ENCODE data around the gene GPRIN3.

Gene GPRIN3

DNA sequence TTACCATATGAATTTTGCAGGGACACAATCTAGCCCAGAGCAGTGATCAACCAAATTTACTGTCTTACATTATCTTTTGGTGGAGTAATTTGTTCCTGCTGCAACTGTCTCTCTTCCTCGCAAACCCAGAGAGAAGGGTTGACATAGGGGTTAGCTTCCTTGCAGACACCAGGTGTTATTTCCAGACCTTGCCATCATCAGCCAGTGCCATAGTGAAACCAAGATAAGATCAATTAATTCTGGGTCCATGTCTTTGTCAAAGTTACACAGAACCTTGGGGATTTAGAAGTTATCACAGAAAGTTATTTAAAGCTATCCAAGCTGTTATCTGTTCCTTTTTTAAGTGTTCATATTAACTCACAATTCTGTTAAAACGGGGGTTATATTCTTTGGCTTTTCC, 23.6 kb upstream of the GPRIN3 start:
- H3K4me3 ChIP-seq (ENCODE audit: insufficient read length, low read depth), result no peak overlapping the region
- H3K4me1 ChIP-seq (ENCODE audit: insufficient read depth, insufficient read length), result no peaks in the 10 kb centered on the region

GRCh38 chr4:89329280-89329679, 21.7 kb upstream of the GPRIN3 start:
- H3K9ac ChIP-seq (ENCODE audit: insufficient read length, low read depth), result no peak overlapping the region
- no peak for DNase-seq (ENCODE audit: low read depth, low spot score)
- TF ChIP-seq YY1 (IDR thresholded peaks at IDR 0.05; ENCODE audit: insufficient read depth, insufficient read length) (no peak), ZNF274 (IDR thresholded peaks at IDR 0.05; ENCODE audit: low read depth, low read length) (no peak), SUZ12 (IDR thresholded peaks at IDR 0.05; ENCODE audit: extremely low read depth, insufficient read depth, insufficient read length) (no peak)
- no peaks in the 10 kb centered on the region for H3K27me3 ChIP-seq (ENCODE audit: insufficient read depth, insufficient read length)
- H3K4me1 ChIP-seq (ENCODE audit: insufficient read depth, insufficient read length), result no peaks in the 10 kb centered on the region
- H3K4me3 ChIP-seq (ENCODE audit: insufficient read length, low read depth), result no peak overlapping the region
- no peaks in the 10 kb centered on the region for H3K36me3 ChIP-seq (ENCODE audit: insufficient read depth, insufficient read length, low read length)
- no peaks in the 10 kb centered on the region for H3K9me3 ChIP-seq (ENCODE audit: insufficient read depth, low read length)

More for the DNA sequence above, 23.6 kb upstream of the GPRIN3 start:
- no peak overlapping the region for H3K9ac ChIP-seq (ENCODE audit: insufficient read length, low read depth)
- H3K36me3 ChIP-seq (ENCODE audit: insufficient read depth, insufficient read length, low read length), result no peaks in the 10 kb centered on the region
- no peak for DNase-seq (ENCODE audit: low read depth, low spot score)
- TF ChIP-seq YY1 (IDR thresholded peaks at IDR 0.05; ENCODE audit: insufficient read depth, insufficient read length), result no peak
- TF ChIP-seq ZNF274 (IDR thresholded peaks at IDR 0.05; ENCODE audit: low read depth, low read length), result no peak
- TF ChIP-seq SUZ12 (IDR thresholded peaks at IDR 0.05; ENCODE audit: extremely low read depth, insufficient read depth, insufficient read length), result no peak
- no peaks in the 10 kb centered on the region for H3K27me3 ChIP-seq (ENCODE audit: insufficient read depth, insufficient read length)
- H3K9me3 ChIP-seq (ENCODE audit: insufficient read depth, low read length), result no peaks in the 10 kb centered on the region

GRCh38 chr4:89324671-89325070, 17.1 kb upstream of the GPRIN3 start:
- H3K4me3 ChIP-seq (ENCODE audit: insufficient read length, low read depth), result no peak overlapping the region
- H3K36me3 ChIP-seq (ENCODE audit: insufficient read depth, insufficient read length, low read length), result no peaks in the 10 kb centered on the region
- H3K9me3 ChIP-seq (ENCODE audit: insufficient read depth, low read length), result no peaks in the 10 kb centered on the region
- no peak overlapping the region for H3K9ac ChIP-seq (ENCODE audit: insufficient read length, low read depth)
- no peaks in the 10 kb centered on the region for H3K27me3 ChIP-seq (ENCODE audit: insufficient read depth, insufficient read length)
- TF ChIP-seq SUZ12 (IDR thresholded peaks at IDR 0.05; ENCODE audit: extremely low read depth, insufficient read depth, insufficient read length), result no peak
- TF ChIP-seq ZNF274 (IDR thresholded peaks at IDR 0.05; ENCODE audit: low read depth, low read length), result no peak
- no peak for TF ChIP-seq YY1 (IDR thresholded peaks at IDR 0.05; ENCODE audit: insufficient read depth, insufficient read length)
- H3K4me1 ChIP-seq (ENCODE audit: insufficient read depth, insufficient read length), result no peaks in the 10 kb centered on the region
- DNase-seq (ENCODE audit: low read depth, low spot score), result no peak

DNA sequence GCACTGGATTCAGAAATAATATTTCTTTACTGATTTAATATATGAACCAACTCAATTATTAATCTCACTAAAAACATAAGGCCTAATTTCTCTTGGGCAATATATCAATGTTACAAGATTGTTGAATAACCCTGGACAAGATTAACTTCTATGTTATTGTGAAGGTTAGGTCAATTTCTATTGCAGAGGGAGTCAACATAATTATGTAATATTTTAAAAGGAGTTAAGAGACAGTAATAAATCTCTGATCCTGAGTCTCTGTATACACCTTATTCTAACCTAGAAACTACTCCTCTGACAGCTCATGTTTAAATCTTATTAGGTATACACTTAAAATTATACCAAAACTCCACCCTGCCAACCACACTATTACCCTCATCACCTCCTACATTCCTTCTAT, 15.1 kb upstream of the GPRIN3 start:
- H3K4me3 ChIP-seq (ENCODE audit: insufficient read length, low read depth), result no peak overlapping the region
- no peaks in the 10 kb centered on the region for H3K36me3 ChIP-seq (ENCODE audit: insufficient read depth, insufficient read length, low read length)
- H3K9ac ChIP-seq (ENCODE audit: insufficient read length, low read depth), result no peak overlapping the region
- no peaks in the 10 kb centered on the region for H3K4me1 ChIP-seq (ENCODE audit: insufficient read depth, insufficient read length)
- H3K27me3 ChIP-seq (ENCODE audit: insufficient read depth, insufficient read length), result no peaks in the 10 kb centered on the region
- no peaks in the 10 kb centered on the region for H3K9me3 ChIP-seq (ENCODE audit: insufficient read depth, low read length)
- no peak for DNase-seq (ENCODE audit: low read depth, low spot score)
- TF ChIP-seq YY1 (IDR thresholded peaks at IDR 0.05; ENCODE audit: insufficient read depth, insufficient read length) (no peak), SUZ12 (IDR thresholded peaks at IDR 0.05; ENCODE audit: extremely low read depth, insufficient read depth, insufficient read length) (no peak), ZNF274 (IDR thresholded peaks at IDR 0.05; ENCODE audit: low read depth, low read length) (no peak)

DNA sequence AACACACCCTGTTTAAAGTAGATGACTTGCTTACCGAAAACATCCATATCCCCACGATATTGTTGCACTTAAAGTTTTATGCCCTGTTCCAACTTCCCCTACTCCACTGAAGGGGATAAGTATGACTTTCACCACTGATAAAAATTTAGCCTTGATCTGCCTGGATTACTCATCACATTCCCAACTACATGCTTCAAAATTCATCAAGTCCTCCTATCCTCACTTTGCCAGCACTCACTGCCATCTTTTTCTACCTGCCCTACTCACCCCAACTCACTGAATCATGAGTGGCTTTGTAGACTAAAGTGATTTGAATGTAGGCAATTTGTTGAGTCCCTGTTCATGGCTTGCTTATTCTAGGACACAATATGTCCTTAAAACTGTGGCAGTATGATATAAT, 12.2 kb upstream of the GPRIN3 start:
- no peak overlapping the region for H3K4me3 ChIP-seq (ENCODE audit: insufficient read length, low read depth)
- H3K36me3 ChIP-seq (ENCODE audit: insufficient read depth, insufficient read length, low read length), result no peaks in the 10 kb centered on the region
- no peaks in the 10 kb centered on the region for H3K9me3 ChIP-seq (ENCODE audit: insufficient read depth, low read length)
- H3K9ac ChIP-seq (ENCODE audit: insufficient read length, low read depth), result no peak overlapping the region
- TF ChIP-seq ZNF274 (IDR thresholded peaks at IDR 0.05; ENCODE audit: low read depth, low read length) (no peak), SUZ12 (IDR thresholded peaks at IDR 0.05; ENCODE audit: extremely low read depth, insufficient read depth, insufficient read length) (no peak), YY1 (IDR thresholded peaks at IDR 0.05; ENCODE audit: insufficient read depth, insufficient read length) (no peak)
- no peaks in the 10 kb centered on the region for H3K27me3 ChIP-seq (ENCODE audit: insufficient read depth, insufficient read length)
- DNase-seq (ENCODE audit: low read depth, low spot score), result no peak
- no peaks in the 10 kb centered on the region for H3K4me1 ChIP-seq (ENCODE audit: insufficient read depth, insufficient read length)

GRCh38 chr4:89316931-89317366, 9.3 kb upstream of the GPRIN3 start:
- H3K4me1 ChIP-seq (ENCODE audit: insufficient read depth, insufficient read length), result no peaks in the 10 kb centered on the region
- H3K9me3 ChIP-seq (ENCODE audit: insufficient read depth, low read length), result no peaks in the 10 kb centered on the region
- H3K36me3 ChIP-seq (ENCODE audit: insufficient read depth, insufficient read length, low read length), result no peaks in the 10 kb centered on the region
- H3K4me3 ChIP-seq (ENCODE audit: insufficient read length, low read depth), result no peak overlapping the region
- no peaks in the 10 kb centered on the region for H3K27me3 ChIP-seq (ENCODE audit: insufficient read depth, insufficient read length)
- no peak for DNase-seq (ENCODE audit: low read depth, low spot score)
- TF ChIP-seq ZNF274 (IDR thresholded peaks at IDR 0.05; ENCODE audit: low read depth, low read length) (no peak), SUZ12 (IDR thresholded peaks at IDR 0.05; ENCODE audit: extremely low read depth, insufficient read depth, insufficient read length) (no peak), YY1 (IDR thresholded peaks at IDR 0.05; ENCODE audit: insufficient read depth, insufficient read length) (no peak)
- no peak overlapping the region for H3K9ac ChIP-seq (ENCODE audit: insufficient read length, low read depth)

- TF ChIP-seq ZNF274 (IDR thresholded peaks at IDR 0.05; ENCODE audit: low read depth, low read length) (no peak), YY1 (IDR thresholded peaks at IDR 0.05; ENCODE audit: insufficient read depth, insufficient read length) (no peak), SUZ12 (IDR thresholded peaks at IDR 0.05; ENCODE audit: extremely low read depth, insufficient read depth, insufficient read length) (no peak)
- Histone ChIP-seq H3K27me3 (ENCODE audit: insufficient read depth, insufficient read length) (no peaks in the 10 kb centered on the region), H3K9ac (ENCODE audit: insufficient read length, low read depth) (no peak overlapping the region), H3K36me3 (ENCODE audit: insufficient read depth, insufficient read length, low read length) (no peaks in the 10 kb centered on the region), H3K9me3 (ENCODE audit: insufficient read depth, low read length) (no peaks in the 10 kb centered on the region), H3K4me1 (ENCODE audit: insufficient read depth, insufficient read length) (no peaks in the 10 kb centered on the region), H3K4me3 (ENCODE audit: insufficient read length, low read depth) (no peak overlapping the region)
- no peak for DNase-seq (ENCODE audit: low read depth, low spot score)
Observed at GRCh38 chr4:89316211-89316610, 8.6 kb upstream of the GPRIN3 start.
